Measurements from ENCODE around the gene SLC8A1.

DNA sequence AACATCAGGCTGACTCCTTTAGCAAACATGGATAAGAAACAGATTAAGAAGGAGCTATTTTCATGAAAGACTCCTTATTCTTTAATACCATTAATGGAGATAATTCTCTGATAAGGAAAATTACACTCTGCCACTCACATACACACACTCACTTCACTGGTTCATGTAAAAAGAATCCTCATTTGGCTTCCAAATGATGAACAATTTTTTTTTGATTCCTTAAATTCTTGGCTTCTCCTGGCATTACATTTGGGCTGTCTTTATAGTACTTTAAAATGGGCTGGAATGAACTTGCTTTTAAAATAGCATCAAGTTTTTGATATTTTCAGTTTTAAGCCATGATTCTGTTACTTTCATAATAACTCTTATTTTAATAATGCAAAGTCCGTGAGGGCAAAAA is 328.6 kb downstream of the SLC8A1 start:
- TF ChIP-seq, protein P1, sequence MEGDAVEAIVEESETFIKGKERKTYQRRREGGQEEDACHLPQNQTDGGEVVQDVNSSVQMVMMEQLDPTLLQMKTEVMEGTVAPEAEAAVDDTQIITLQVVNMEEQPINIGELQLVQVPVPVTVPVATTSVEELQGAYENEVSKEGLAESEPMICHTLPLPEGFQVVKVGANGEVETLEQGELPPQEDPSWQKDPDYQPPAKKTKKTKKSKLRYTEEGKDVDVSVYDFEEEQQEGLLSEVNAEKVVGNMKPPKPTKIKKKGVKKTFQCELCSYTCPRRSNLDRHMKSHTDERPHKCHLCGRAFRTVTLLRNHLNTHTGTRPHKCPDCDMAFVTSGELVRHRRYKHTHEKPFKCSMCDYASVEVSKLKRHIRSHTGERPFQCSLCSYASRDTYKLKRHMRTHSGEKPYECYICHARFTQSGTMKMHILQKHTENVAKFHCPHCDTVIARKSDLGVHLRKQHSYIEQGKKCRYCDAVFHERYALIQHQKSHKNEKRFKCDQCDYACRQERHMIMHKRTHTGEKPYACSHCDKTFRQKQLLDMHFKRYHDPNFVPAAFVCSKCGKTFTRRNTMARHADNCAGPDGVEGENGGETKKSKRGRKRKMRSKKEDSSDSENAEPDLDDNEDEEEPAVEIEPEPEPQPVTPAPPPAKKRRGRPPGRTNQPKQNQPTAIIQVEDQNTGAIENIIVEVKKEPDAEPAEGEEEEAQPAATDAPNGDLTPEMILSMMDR (IDR thresholded peaks at IDR 0.05; ENCODE audit: insufficient read depth, low read depth, low read length), result no peak
- no peak for TF ChIP-seq EZH2 (IDR thresholded peaks at IDR 0.05; ENCODE audit: insufficient read depth, low read length)

All from astrocyte (in vitro differentiated cells and primary cell).